Posterior cingulate gyrus (tissue), 11 donors: ENCODE data around the gene NVL.
A peak's percentile ranks its signal among the peaks of the same experiment; 100 is the strongest.

ENCODE experiments used
- DNase-seq, 10 donors: peaks; one replicate each; pipeline versions ENCODE4 v3.0.0 to v3.0.0-alpha.2; 2020 to 2021; ENCODE audit warnings: mixed read lengths in 3 of 10
- intact Hi-C: fragments of 100-400 bp; cut with DNase I; formaldehyde crosslinking; loops from one replicate; pipeline ENCODE4 v1.15.1; 2023

The NVL gene

GRCh38 chr1:224205438-224205840 lies 124.5 kb downstream of the NVL start:
- peak in 1 of 10 donors; percentile 4 for DNase-seq
- intact Hi-C loops: no loop called here

GRCh38 chr1:224203243-224204016 lies 126.5 kb downstream of the NVL start:
- intact Hi-C loops: no loop called here
- DNase-seq: peak in 4 of 10 donors; percentile 17 to 29 (median 22)

GRCh38 chr1:224201853-224202252 lies 128.1 kb downstream of the NVL start:
- DNase-seq: no peak
- intact Hi-C loops: no loop called here

- no peak for DNase-seq
- intact Hi-C loops: no loop called here
Observed at GRCh38 chr1:224201383-224201782, 128.6 kb downstream of the NVL start.

GRCh38 chr1:224199679-224200078 lies 130.3 kb downstream of the NVL start:
- DNase-seq: no peak
- intact Hi-C loops: no loop called here

GRCh38 chr1:224198572-224198971 lies 131.4 kb downstream of the NVL start:
- intact Hi-C loops: no loop called here
- DNase-seq: no peak

GRCh38 chr1:224196813-224197600 lies 133.0 kb downstream of the NVL start:
- intact Hi-C loops: no loop called here
- no peak for DNase-seq

- no peak for DNase-seq
- intact Hi-C loops: no loop called here
Observed at GRCh38 chr1:224193319-224193966, 136.5 kb downstream of the NVL start.

- no peak for DNase-seq
- intact Hi-C loops: no loop called here
Observed at GRCh38 chr1:224192082-224192788, 137.7 kb downstream of the NVL start.

GRCh38 chr1:224189561-224189960 lies 140.4 kb downstream of the NVL start:
- DNase-seq: no peak
- intact Hi-C loops: loop anchor here (10.0 kb wide), 3 partner anchors 75 to 345 kb away; partner anchors contain the start of genes FBXO28 and TP53BP2

- intact Hi-C loops: loop anchor here (10.0 kb wide), 3 partner anchors 73 to 343 kb away; partner anchors contain the start of genes FBXO28 and TP53BP2
- no peak for DNase-seq
Observed at GRCh38 chr1:224188286-224188685, 141.7 kb downstream of the NVL start.

- intact Hi-C loops: loop anchor here (10.0 kb wide), 3 partner anchors 70 to 340 kb away; partner anchors contain the start of genes FBXO28 and TP53BP2
- DNase-seq: peak in 2 of 10 donors; percentile 26 to 40
Observed at GRCh38 chr1:224185208-224185607, 144.8 kb downstream of the NVL start.

GRCh38 chr1:224183591-224184312 lies 146.2 kb downstream of the NVL start:
- DNase-seq: peak; percentile 34 to 95 (median 52)

GRCh38 chr1:224182866-224183590 lies 146.9 kb downstream of the NVL start, which contains the start of gene DEGS1:
DEGS1 (plus strand) TSS chr1:224183240; CDS start chr1:224183337, 97 bp downstream.
- DNase-seq: peak; percentile 73 to 97 (median 82)
- intact Hi-C loops: loop anchor here (2.0 to 10.0 kb wide), 4 partner anchors 68 to 338 kb away; partner anchors contain the start of genes FBXO28, NVL and TP53BP2

More at GRCh38 chr1:224183591-224184312, 146.2 kb downstream of the NVL start:
- intact Hi-C loops: loop anchor here (2.0 to 10.0 kb wide), 4 partner anchors 69 to 339 kb away; partner anchors contain the start of genes FBXO28, NVL and TP53BP2

GRCh38 chr1:224182057-224182865 lies 147.7 kb downstream of the NVL start:
- intact Hi-C loops: loop anchor here (2.0 to 10.0 kb wide), 4 partner anchors 67 to 337 kb away; partner anchors contain the start of genes FBXO28, NVL and TP53BP2
- peak in 1 of 10 donors; percentile 64 for DNase-seq

- no peak for DNase-seq
- intact Hi-C loops: loop anchor here (10.0 kb wide), 3 partner anchors 67 to 337 kb away; partner anchors contain the start of genes FBXO28 and TP53BP2
Observed at GRCh38 chr1:224181453-224181810, 148.5 kb downstream of the NVL start.

GRCh38 chr1:224180783-224181452 lies 149.1 kb downstream of the NVL start:
- DNase-seq: peak in 1 of 10 donors; percentile 65
- intact Hi-C loops: loop anchor here (10.0 kb wide), 3 partner anchors 66 to 336 kb away; partner anchors contain the start of genes FBXO28 and TP53BP2
